A172 (cell line): ENCODE measurements around the gene MELTF. TPM values are rescaled to one million over a fixed set of nuclear protein-coding genes. Genes with fewer than 3 reads are reported as not detected.
A peak's percentile ranks its signal among the peaks of the same experiment; 100 is the strongest.

Experiments
- DNase-seq: peaks from one replicate; pipeline ENCODE4 v3.0.0-alpha.2; 2015; ENCODE audit warnings: low spot score
- total RNA-seq: library from RNA; depleted of rRNA; stranded (reverse); fragments of >200 nt; shearing (Covaris generic); gene quantifications from 2 replicates; pipeline ENCODE4 v1.2.3, GENCODE V29; 2014

MELTF gene
- total RNA-seq, 1 experiment from 2014 or later = 67.1 TPM

- DNase-seq = peak; percentile 33
Observed at GRCh38 chr3:197027151-197027895, 2.3 kb downstream of the MELTF start.

DNA sequence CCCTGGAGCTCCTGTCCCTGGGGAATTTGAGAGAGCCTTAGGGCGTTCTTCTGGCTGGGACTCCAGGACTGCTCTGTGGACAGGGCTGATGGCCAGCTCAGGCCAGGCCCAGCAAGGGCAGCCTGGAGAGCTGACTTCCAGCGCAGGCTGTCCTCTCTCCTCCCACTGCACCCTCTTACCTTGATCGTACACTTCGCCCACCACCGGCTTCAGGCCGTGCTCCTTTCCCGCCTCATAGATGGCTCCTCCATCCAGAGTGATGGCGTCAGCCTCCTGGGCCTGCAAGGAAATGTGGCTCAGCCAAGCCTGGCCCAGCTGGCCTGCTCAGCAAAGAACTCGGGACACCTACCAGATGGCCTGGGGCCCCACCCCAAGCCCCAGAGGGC lies 3.1 kb downstream of the MELTF start:
- DNase-seq = no peak

DNA sequence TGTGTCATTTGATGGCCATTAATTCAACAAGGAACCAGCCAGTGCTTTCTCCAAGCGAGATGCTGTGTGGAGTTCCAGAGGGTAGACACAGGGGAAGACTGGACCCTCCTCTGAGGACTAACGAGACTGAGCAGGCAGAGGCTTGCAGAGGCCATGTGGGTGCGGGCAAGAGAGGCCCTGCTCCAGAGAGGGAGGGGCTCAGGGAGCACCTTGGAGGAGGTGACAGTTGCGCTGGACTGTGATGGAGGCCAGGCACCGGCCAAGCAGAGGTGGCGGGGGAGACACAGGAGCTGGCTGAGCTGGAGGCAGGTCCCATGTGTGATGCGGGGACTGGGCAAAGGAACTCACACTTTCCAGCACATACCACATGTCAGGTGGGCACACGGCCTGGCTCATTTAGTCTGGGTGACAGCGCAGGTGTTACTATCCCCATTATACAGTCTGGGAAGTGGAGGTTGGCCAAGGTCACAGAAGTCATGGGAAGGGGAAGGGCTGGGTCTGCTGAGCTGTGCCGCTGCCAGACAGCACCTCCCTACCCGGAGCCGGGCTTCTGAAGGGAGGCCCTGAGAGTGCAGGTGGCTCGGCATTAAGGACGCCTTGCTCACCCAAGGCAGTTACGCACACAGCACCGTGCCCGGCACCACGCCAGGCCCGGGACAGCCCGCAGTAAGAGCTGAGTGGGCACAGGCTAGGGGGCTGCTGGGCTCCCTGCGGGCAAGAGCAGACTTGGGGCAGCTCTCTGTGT lies 3.7 kb downstream of the MELTF start:
- DNase-seq = no peak

DNA sequence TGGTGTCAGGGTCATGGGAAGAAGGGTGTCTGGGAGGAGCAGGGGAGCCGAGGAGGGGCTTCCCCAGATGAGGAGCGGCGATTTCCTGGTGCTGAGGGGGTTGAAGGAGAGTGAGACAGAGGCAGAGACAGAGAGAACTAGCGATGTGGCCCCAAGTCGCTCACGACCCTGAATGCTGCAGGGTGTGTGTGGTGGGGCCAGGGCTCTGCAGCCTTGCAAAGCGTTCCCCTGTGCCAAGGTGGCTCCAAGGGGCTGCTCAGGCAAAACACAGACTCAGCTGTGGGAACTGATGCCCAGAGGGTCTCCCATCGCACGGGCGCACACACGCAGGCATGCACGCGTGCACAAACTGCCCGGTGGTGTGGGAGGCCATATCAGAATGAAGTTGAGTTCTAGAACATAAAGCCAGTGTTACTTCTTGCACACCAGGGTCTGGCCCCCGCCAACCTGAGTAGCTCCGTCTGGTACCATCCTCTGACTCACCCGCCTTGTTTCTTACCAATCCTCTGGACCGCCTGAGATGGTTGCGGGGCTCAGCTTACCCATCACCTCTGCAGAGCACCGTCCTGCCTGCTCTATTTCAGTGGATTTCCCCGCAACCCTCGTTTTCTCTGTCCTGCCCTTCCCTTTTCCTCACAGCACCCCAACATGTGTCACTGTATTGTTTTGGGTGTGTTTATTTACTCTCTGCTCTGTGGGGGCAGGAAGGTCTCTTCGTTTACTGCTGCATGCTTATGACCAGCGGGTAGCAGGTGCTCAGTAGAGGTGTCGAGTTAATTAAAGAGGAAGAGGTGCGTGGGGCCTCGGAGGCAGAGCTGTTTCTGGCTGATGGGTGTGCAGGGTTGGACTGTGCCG lies 4.5 kb downstream of the MELTF start:
- DNase-seq = no peak

DNA sequence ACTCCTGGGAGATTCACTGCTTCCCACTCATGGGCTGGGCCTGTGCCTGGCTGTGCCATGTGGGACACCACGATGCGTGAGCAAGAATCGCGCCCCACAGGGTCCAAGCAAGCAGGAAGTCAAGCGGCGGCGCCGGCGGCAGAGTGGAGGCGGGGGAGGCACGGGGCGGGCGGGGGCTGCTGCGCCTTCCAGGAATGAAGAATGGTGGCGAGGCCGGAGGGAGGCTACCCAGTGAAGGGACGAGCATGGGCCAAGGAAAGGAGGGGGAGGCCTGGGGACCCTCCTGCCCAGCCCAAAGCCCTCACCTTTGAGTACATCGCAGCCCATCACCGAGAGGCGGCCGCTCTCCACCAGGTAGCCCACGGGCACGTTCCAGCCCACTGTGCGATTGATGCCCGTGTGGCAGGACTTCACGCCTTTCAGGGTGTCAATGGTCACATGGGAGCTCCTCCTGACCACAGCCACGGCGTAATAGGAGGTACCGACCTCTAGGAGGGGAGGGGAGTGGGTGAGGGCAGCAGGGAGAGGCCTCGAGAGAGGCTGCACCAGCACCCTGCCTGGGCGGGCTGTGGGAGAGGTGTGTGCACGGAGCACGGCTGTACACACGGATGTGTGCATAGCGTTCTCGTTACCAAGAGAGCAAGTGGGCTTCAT lies 5.5 kb downstream of the MELTF start:
- no peak for DNase-seq

- no peak for DNase-seq
Observed at GRCh38 chr3:197023241-197023997, 6.2 kb downstream of the MELTF start.

GRCh38 chr3:197022405-197023231 lies 7.0 kb downstream of the MELTF start:
- no peak for DNase-seq

- no peak for DNase-seq
Observed at GRCh38 chr3:197021729-197022404, 7.8 kb downstream of the MELTF start.

GRCh38 chr3:197021231-197021630 lies 8.4 kb downstream of the MELTF start:
- DNase-seq = no peak

DNA sequence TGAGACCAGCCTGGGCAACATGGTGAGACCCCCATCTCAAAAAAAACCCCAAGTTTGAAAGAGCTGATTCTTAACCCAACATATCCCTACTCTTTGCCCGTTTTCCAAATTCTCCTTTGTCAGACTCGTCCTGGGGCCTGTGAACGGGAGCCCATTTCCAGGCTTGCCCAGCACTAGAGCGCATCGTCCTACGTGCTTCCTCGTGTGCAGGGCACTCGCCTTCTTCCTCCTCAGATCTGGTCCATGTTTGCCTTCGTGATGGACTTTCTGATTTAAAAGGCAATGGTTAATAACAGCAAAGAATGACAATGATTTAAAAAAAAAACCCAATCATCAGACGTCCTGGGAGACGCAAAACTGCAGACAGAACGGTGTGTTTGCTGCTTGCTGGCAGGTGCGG lies 10.1 kb downstream of the MELTF start:
- DNase-seq = no peak

- no peak for DNase-seq
Observed at GRCh38 chr3:197019021-197019420, 10.6 kb downstream of the MELTF start.

GRCh38 chr3:197017003-197017402 lies 12.6 kb downstream of the MELTF start:
- no peak for DNase-seq

DNA sequence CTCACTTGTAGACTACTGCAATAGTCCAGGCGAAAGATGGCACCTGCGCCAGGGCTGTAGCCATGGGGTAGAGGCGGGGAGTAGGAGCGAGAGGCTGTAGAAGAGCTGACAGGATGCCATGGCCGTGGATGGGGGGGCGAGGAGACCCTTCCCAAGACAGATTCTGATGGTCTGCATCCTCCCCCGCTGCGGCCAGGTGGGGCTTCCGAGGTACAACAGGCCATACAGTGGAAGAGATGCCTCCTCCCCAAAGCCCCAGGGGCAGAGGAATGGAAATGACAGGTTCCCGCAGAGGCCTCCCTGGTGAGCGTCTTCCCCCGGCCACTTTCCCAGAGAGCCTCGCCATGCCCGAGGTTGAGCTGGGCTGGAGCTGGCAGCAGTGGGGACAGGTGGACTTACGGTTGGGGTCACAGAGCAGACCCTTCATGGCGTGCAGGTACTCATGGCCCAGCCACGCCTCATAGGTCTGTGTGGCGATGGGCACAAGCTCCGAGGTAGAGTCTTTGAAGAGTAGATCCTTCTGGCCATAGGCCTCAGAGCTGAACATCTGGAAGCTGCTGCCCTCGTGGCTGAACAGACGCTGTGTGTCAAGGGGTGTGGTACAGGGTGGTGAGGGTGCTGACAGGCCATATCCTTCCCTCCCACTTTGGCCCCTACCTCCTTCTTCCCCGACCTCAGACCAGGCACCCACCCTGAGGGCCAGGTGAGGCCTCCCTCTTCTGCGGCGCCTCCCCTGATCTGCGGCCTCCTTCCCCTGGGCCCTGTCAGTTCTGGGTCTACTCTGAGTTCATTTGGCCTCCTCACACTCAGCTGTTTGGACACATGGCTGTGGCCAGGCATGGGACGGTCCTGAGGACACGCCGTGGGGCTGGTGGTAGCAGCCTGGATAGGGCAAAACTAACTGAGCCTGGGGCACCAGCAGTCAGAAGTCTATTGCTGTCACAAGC lies 13.6 kb downstream of the MELTF start:
- no peak for DNase-seq

- DNase-seq = no peak
Observed at GRCh38 chr3:197014942-197015575, 14.6 kb downstream of the MELTF start.

DNA sequence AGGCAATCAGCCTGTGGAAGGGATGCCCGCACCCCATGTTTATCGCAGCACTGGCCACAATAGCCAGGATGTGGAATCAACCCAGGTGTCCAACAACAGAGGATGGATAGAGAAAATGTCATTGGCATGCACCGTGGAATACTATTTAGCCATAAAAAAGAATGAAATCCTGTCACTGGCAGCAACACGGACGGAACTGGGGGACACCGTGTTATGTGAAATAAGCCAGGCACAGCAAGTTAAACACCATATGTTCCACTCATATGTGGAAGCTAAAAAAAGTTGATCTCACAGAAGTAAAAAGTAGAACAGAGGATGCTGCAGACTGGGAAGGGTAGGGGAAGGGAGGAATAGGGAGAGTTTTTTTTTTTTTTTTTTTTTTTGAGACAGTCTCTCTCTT lies 15.6 kb downstream of the MELTF start:
- no peak for DNase-seq

DNA sequence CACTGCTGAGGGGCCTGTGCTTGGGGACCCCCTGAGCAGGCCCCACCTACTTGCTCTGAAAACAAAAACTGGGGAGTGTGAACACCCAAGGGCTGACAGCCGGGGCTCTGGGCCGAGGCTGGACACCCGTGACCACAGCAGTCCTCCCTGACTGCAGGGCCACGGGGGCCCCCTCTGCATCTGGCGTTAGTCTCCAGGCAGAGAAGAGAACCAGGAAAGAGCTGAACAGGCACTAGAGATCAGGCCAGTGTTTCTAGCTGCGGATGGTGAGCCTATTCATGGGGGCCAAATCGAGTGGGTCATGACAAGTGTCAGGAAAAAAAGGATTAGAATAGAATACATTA lies 17.1 kb downstream of the MELTF start:
- DNase-seq = no peak

DNA sequence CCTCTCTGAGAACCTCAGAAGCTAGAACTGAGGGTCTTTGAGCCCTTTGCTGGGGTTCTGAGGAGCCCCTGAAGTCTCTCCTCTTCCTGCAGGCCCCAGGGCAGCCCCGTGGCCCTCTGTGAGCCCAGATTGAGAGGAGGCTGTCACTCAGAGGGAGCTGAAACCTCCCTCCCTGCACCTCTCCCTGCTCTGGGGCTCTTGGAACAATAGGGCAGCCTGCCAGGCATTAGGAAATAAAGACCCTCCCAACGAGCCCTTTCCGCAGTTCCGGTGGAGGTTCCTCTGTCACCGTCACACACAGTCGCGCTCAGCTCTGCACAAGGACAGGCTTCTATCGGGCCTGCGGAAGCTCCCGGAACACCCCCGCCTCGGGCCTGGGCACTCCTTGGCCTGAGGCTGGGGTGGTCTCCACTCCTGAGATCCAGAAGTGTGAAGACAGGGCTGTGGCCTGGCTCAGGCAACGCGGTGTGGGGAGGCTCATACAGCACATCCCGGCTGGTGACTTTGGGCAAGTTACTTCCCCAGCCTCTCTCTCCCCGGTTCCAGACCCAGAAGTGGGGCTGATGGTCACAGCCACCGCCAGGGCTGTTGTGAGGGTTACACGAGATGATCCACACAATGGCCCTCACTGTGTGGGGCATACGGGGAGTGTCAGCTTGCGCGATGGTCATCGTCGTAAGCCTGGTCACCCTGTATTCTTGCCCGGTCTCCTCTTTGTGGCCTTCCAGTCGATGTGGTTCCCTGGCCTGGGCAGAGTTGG lies 17.7 kb downstream of the MELTF start:
- DNase-seq = no peak
